HG03521 (cell line): ENCODE measurements around the gene GADD45G.

ENCODE experiments used
- ATAC-seq: cut with Tn5 transposase; IDR thresholded peaks from one replicate; pipeline ENCODE4 v1.9.1; 2021; ENCODE audit warnings: mild to moderate bottlenecking, moderate library complexity; ENCODE audit not compliant: unreplicated experiment

The GADD45G gene

GRCh38 chr9:89592213-89592815 is 12.5 kb upstream of the GADD45G start:
- ATAC-seq, result no peak

GRCh38 chr9:89592963-89593726 is 11.7 kb upstream of the GADD45G start:
- ATAC-seq, result no peak

GRCh38 chr9:89593727-89594427 is 10.9 kb upstream of the GADD45G start:
- ATAC-seq, result no peak

- ATAC-seq, result no peak
Measured at GRCh38 chr9:89594811-89595550, 9.8 kb upstream of the GADD45G start.

- no peak for ATAC-seq
Measured at GRCh38 chr9:89595646-89596045, 9.2 kb upstream of the GADD45G start.

- no peak for ATAC-seq
Measured at GRCh38 chr9:89596937-89597555, 7.8 kb upstream of the GADD45G start.

GRCh38 chr9:89597711-89598362 is 7.0 kb upstream of the GADD45G start:
- no peak for ATAC-seq

GRCh38 chr9:89598363-89598713 is 6.5 kb upstream of the GADD45G start:
- no peak for ATAC-seq

- no peak for ATAC-seq
Measured at GRCh38 chr9:89598926-89599325, 5.9 kb upstream of the GADD45G start.

- ATAC-seq, result no peak
Measured at GRCh38 chr9:89600831-89601230, 4.0 kb upstream of the GADD45G start.

GRCh38 chr9:89601306-89601705 is 3.5 kb upstream of the GADD45G start:
- ATAC-seq, result no peak

GRCh38 chr9:89601856-89602562 is 2.8 kb upstream of the GADD45G start:
- ATAC-seq, result no peak

- no peak for ATAC-seq
Measured at GRCh38 chr9:89602978-89603766, 1.6 kb upstream of the GADD45G start.

GRCh38 chr9:89603767-89604665 is 796 bp upstream of the GADD45G start:
- ATAC-seq, result no peak

- peak; percentile 16 for ATAC-seq
Measured at GRCh38 chr9:89605465-89606048, 745 bp downstream of the GADD45G start.

- no peak for ATAC-seq
Measured at GRCh38 chr9:89606049-89606623, 1.3 kb downstream of the GADD45G start.

GRCh38 chr9:89606624-89607311 is 2.0 kb downstream of the GADD45G start:
- ATAC-seq, result no peak
